PC-9 (cell line): Measurements from ENCODE around the gene VAV2.

ENCODE experiments used
- CTCF ChIP-seq: fragments of 200-600 bp; sonication (generic); conservative IDR thresholded peaks from 2 replicates; pipeline ENCODE4 v1.6.1; 2017; ENCODE audit warnings: mixed run types, antibody characterized with exemption, mild to moderate bottlenecking, moderate library complexity
- EZH2 ChIP-seq: fragments of 200-600 bp; sonication (generic); IDR thresholded peaks from 2 replicates; pipeline ENCODE4 v1.8.0; 2017; ENCODE audit warnings: antibody characterized with exemption, low read depth

- TF ChIP-seq CTCF (no peak), EZH2 (no peak)
These were observed 36.2 kb downstream of the VAV2 start for GRCh38 chr9:133955821-133956411.
